CD4-positive, alpha-beta T cell treated with Interleukin-15 for 4 hours (primary cell): ENCODE results near the gene SP140.
"Not testable (repeated sequence)": the region's sequence is repeated elsewhere in the genome, so short reads cannot be mapped to it uniquely, and the experiment has no call there.

Source experiments
- DNase-seq: peaks from one replicate; pipeline ENCODE4 v3.0.0-alpha.2; 2020; ENCODE audit warnings: low spot score

The SP140 gene

DNA sequence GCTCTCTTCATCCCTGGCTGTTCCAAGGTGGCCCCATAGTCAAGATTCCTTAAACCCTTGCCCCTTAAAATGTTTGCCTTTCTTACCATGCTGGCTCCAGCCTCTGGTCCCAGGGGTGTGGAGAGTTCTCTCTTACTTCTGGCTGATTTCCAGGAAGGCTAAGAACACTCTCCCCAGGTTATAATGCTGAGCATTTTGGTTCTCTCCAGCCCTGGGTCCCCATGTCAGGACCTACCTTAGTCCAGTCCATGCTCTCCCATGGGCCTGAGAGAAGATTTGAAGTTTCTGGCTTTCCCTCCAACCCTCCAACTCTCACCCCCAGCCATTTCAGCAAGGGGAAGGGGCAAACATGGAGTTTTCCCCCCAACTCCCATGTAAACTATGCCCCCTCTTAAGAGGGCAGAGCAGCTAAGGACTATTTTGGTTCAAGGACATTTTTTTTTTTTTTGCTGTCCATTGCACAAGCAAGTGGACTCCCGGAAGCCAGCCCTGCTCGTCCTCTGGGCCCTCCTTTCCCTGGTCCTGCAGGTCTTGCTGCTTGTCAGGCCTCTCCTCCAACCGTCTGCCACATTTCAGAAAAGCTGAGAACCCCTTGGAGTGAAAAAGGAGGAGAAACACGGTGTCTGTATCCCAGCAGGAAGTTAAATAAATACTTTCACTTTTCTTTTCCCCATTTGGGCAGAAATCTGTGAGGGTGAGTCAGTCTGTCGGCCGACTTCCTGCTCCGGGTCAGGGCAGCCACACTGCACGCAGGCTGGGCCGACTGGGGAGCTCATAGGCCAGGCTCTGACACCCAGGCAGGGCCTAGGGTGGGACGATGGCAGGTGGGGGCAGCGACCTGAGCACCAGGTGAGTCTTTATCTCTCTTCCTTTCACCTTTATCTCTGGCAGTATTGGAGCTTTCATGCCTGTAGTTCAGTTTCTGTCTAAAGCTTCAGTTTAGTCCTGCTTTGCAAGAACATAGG, 101.2 kb downstream of the SP140 start, which contains the start of gene SP140L:
Gene SP140L (plus strand): TSS at position 741 of the 965 bp plus-strand sequence. CDS start 77 bp downstream, at position 818.
- peak; percentile 83 for DNase-seq

- DNase-seq, result no peak
Observed at GRCh38 chr2:230327418-230328154, 102.0 kb downstream of the SP140 start.

GRCh38 chr2:230328155-230328458, 102.6 kb downstream of the SP140 start:
- DNase-seq, result no peak

- DNase-seq, result no peak
Observed at GRCh38 chr2:230329946-230330605, 104.5 kb downstream of the SP140 start.

GRCh38 chr2:230330725-230331124, 105.2 kb downstream of the SP140 start:
- no peak for DNase-seq

DNA sequence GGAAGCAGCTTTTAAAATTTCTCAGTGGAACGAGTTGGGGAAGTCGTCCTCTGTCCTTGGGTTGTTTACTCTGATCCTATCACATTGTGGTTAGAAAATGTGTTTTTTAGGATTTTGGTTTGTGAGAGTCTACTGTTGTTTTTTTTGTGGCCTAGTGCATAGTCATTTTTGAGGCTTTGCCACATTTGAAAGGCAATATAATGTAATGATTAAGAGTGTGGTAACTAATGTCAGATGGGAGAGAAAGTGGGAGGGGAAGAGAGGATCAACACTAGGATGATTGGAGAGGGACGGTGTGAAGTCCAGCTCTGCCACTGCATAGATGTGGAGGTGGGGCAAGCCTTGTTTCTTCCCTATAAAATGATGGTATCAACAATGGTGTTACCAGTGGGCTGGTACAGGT, 109.9 kb downstream of the SP140 start:
- DNase-seq, result no peak

- DNase-seq, result no peak
Observed at GRCh38 chr2:230335864-230336506, 110.4 kb downstream of the SP140 start.

GRCh38 chr2:230341936-230342528, 116.5 kb downstream of the SP140 start:
- DNase-seq, result not testable (repeated sequence)

GRCh38 chr2:230343041-230343624, 117.6 kb downstream of the SP140 start:
- not testable (repeated sequence) for DNase-seq

DNA sequence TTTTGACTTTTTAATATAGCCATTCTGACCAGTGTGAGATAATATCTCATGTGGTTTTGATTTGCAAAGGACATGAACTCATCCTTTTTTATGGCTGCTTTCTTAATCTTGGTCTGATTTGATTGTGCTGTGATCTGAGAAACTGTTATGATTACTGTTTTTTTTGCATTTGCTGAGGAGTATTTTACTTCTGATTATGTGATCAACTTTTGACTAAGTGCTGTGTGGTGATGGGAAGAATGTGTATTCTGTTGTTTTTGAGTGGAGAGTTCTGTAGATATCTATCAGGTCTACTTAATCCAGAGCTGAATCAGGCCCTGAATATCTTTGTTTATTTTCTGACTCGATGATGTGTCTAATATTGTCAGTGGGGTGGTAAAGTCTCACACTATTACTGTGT, 118.2 kb downstream of the SP140 start:
- no peak for DNase-seq

DNA sequence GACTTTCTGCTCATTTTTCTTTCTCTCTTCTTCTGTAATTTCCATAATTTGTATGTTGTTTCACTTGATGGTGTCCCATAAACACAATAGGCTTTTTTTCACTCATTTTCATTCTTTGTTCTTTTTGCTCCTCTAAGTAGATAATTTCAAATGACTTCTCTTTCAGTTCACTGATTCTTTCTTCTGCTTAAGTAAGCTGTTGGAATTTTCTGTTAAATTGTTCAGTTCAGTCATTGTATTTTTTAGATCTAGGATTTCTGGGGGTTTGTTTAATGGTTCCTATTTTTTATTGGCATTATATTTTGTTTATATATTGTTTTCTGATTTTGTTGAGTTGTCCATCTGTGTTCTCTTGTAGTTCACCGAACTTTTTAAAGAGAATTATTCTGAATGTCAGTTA, 120.9 kb downstream of the SP140 start:
- DNase-seq, result no peak

GRCh38 chr2:230346921-230347533, 121.5 kb downstream of the SP140 start:
- DNase-seq, result no peak

DNA sequence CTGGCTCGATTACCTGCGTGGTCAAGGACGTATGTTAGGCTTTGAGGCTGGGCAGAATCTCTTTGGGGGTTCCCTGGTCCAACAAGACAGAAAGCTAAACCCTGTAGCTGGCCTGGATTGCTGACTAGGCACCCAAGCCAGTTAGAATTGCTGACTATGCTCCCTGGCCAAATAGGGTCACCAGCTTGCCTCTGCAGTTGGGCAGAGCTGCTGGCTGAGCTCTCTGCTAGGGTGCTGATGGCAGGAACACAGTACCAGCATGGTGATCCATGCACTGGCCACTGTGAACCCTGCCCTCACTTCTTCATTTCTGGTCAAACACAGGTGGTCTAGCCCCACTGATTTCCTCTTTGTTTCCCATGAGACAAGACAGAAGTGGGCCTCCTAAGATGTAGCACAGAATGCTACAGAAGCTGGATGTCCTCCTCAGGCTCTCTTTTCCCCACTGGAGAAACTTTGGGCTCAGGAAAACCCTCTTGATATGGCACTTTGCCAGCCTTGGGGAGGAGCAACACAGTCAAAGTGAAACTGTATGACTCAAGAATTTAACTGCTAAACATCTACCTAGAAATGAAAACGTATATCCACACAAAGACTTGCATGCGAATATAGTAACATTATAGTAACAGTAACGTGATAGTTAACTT, 122.2 kb downstream of the SP140 start:
- DNase-seq, result peak; percentile 50

GRCh38 chr2:230348787-230349186, 123.3 kb downstream of the SP140 start:
- no peak for DNase-seq

GRCh38 chr2:230356084-230356483, 130.5 kb downstream of the SP140 start:
- no peak for DNase-seq

GRCh38 chr2:230358305-230358704, 132.8 kb downstream of the SP140 start:
- no peak for DNase-seq

- DNase-seq, result no peak
Observed at GRCh38 chr2:230360028-230360427, 134.5 kb downstream of the SP140 start.

- DNase-seq, result no peak
Observed at GRCh38 chr2:230362030-230362691, 136.6 kb downstream of the SP140 start.
